ENCODE results near the gene KYNU. TPM values are rescaled to one million over a fixed set of nuclear protein-coding genes. Genes with fewer than 3 reads are reported as not detected.

The KYNU gene
- total RNA-seq, 1 experiment from 2014 or later: 345 TPM

DNA sequence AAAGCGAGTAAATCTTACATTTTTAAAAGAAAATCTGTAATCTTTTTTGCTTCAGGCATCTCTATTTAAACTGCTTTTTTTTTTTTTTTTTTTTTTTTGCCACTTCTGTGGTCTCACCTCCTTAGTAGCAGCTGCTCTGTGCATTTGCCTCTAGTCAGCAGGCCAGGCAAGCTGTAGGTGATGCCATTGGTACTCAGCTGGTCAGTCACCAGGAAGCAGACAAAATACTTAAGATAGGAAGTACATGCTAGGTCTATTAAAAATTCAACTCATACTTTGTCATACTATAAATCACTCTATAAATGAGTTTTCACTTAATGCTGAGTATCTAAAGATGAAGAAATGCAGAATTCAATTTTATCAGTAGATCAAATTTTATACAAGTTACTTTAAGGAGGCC, 83.7 kb downstream of the KYNU start:
- no peak for DNase-seq (ENCODE audit: low spot score)

DNA sequence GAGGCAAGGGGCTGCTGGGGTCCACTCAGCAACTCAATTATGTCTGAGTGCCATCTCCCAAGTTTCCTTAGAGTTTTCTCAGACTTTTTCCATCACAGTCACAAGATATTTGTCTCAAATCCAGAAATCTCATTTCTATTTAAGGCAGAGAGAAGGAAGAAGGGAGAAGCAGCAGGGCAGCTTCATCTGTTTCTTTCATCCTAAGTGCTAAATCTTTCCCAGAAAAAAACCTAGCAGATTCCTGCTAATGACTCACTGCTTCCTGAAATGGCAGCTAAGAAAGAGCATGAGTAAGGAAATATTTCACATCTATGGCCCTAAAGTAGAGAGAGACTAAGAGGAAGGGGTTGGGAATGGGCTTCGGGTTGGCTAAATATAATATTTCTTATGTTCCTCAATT, 88.0 kb downstream of the KYNU start:
- DNase-seq (ENCODE audit: low spot score): no peak

DNA sequence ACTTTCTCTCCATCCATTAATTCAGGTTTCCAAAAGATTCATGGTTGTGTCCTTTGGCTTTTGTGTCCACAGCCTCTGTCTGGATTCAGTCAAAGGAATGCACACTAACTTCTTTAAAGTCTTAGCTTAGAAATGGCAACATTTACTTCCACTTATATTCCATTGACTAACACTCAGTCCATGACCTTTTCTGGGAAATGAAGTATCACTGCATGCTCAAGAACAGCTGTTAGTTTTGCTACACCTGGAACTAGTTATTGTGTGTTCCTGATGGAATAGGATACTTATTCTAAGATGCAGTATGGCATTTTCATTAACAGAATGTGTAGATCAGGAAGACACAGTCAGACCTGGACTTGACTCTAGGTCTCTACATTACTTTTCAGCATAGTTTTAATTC, 88.8 kb downstream of the KYNU start:
- no peak for DNase-seq (ENCODE audit: low spot score)

DNA sequence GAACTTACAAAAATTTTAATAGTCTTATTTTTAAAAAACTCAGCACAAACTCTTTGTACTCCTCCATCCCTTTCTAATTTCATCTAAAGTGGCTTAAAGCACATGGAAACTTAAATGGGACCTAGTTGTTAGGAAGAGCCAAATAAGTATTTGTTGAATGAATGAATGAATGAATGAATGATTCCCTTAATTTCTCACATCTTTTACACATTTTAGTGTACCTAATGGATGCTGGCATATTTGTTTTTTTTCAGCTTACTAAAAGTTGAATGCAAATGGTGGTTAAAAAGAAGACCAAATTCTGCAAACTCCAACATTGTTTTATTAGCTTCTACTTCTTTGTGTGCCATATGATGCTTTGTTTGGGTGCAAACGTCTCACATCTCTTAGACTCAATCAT, 89.6 kb downstream of the KYNU start:
- no peak for DNase-seq (ENCODE audit: low spot score)

DNA sequence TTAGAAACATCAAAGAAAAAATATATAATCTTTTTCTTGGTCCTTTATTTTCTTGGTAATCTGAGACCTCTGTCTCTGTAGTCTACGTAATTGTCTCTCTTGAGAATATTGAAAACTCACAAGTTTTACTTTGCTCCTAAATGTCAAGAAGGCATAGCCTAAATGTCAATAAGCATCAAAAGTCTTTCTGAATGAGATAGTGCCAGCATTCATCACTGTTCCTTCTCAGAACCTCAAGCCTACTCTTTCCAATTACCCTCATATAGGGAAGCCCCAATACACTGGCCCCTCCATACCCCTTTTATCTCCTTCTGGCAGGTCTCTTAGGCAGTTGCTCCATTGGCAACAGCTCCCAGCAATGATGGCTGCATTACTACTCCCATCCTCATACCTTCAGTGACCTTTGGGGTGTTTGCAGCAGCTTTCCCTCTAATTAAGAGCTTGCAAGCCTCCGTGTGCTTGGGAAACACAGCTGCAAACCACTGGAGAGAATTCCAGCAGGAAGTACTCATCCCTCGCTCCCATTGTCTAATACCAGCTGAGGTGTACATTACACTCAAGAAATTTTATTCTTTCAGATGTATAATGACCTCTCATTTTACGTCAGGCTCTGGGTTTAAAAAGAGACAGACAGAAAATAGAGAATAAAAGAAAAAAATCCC, 95.8 kb downstream of the KYNU start:
- no peak for DNase-seq (ENCODE audit: low spot score)

DNA sequence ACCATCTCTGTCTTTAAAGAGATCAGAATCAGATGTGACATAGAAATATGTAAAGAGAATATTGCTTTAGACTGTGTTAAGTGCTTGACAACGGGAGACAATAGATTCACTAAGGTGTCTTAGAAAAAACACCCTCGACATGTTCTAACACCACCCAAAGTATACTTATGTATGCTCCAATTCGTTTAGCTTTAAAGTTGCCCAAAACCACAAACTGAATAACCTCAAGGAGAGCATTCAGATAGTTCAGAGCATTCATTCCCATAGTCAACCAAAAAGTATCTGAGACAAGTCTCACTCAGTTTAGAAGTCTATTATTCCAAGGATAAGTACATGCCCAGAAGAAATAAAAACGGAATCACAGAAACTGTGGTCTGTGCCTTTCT, 96.4 kb downstream of the KYNU start:
- no peak for DNase-seq (ENCODE audit: low spot score)

DNA sequence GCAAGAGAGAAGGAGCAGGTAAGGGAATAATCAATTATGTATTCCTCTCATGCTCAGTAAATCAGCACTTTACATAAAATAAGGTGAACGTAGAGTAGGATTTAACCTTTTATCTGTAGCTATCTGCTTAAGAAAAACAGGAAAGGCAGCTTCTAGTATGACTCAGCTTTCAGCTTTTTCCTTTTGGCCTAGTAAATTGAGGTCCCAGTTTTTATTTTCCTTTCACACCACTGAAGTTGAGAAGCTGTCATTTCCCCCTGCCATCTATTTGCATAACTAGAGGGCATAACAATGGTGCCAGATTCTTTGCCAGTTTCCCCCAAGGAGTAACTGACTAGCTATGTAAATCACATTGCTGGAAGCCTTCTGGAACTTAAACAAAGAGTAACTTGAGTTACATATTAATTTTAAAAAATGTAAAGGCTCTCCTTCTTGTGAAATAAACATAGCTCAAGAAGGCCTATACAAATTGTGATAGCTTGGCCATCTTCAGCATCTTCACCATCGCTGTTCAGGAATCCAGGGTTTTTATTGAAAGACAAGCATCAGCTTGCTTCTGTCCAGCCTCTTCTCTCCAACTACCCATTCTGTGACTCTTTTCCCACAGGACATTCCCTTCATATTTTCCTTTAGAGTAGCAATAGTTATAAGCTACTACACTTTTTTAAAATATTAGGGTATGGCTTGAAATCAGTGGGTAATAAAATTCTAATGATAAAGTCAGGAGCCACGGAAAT, 97.0 kb downstream of the KYNU start:
- no peak for DNase-seq (ENCODE audit: low spot score)

DNA sequence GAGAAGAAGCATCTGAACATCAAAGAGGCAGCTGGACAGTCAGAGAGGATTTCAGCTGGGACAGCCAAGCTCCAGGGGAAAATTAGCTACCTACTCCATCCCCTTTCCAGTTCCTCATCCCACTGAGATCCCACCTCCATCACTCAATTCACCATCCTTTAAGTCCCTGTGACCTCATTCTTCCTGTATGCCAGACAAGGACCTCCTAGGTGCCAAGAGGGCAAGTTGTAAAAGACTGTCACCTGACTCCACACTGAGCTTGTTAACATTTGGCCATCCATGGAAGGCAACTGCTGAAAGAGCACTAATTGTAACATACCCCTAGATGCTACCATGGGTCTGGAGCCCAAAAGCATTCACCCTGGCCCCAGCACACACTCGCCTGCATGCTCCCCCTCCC, 97.8 kb downstream of the KYNU start:
- DNase-seq (ENCODE audit: low spot score): no peak

DNA sequence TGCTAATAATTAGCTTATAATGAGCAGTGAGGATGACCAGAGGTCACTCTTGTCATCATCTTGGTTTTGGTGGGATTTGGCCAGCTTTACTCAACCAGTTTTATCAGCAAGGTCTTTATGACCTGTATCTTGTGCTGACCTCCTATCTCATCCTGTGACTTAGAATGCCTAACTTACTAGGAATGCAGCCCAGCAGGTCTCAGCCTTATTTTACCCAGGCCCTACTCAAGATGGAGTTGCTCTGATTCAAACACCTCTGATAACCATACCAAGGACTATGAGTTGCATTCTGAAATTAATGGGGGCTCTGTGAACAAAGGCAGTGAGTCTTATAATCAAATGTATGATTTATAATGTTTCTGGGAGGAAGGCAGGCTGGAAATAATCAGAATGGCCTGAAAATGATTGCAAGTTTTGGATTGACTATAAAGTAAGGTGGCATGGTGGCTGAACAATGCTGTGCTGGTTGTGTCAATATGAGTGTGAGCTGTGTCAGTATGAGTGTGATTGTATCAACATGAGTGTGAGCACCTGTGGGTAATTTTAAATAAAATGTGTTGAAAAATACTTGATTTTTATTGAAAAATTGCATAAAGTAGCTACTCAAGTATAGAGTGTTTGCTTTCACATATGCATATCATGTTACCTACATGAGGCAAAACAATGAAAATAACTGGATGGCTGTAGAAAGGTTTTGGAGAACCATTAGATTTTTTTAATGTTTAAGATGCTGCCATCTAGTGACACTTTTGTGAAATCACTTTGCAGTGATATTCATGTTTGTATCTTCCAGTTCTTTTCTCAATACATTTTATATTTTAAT, 103.0 kb downstream of the KYNU start:
- peak; percentile 60 for DNase-seq (ENCODE audit: low spot score)

DNA sequence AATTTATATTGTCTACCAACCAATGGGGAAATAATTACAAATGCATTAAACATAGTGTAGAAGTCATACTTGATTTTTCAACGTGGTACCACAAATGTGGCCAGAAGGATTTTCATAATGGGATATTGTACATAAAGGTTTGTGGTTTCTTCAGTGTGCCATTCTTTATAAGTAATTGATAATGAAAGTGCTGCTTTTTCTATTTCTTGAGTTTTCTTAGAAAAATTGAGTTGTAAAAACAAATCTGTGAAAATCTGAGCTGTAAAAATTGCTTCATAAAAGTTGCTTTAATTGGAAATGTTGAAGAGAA, 103.6 kb downstream of the KYNU start:
- DNase-seq (ENCODE audit: low spot score): no peak

DNA sequence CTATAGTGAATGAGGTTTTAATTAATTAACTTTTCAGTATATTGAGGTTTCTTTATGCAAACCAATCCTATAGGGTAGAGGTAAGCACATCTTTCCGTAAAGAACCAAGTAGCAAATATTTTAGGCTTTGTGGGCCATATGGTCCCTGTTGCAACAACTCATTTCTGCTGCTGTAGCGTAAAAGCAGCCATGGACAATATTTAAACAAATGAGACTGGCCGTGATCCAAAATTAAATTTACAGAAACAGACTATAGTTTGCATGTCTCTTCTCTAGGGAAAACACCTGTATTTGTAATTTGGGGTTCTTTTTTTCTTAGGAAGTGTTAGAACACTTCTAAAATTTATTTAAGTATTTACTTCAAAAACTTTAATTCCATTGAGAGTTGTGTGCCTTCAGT, 104.3 kb downstream of the KYNU start:
- DNase-seq (ENCODE audit: low spot score): no peak

DNA sequence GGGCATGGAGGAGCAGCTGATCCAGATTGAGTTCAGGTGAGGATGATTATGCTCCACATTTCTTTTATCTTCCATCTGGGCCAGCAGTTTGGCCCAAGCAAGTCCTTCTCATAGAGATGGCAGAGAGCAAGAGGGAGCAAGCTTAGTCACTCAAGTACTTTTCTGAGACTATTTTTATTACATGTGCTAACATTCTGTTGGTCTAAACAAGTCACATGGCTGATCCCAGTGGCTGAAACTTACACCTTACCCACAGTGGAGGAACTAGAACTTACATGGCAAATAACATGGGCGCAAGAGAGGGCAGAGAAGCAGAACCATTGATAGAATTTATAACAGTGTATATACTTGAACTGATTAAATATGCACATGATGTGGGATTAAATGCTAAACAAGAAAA, 105.7 kb downstream of the KYNU start:
- DNase-seq (ENCODE audit: low spot score): no peak

DNA sequence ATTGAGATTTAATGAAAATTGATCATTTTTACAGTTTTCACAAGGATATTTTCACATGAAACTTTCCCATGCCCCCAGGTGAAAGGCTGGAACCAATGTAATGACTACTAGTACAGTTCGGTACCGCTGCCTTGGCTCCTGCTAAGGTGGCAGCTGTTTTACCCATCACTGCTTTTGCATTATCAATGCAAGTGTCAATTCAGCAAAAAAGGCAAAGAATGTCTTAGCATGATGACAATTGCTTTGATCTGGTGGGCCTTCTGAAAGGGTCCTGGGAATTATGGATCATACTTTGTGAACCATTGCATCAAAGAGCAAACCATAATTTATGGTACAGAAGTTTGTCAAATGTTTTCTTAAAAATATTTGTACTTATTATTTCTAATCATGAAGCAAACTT, 107.2 kb downstream of the KYNU start:
- DNase-seq (ENCODE audit: low spot score): no peak

DNA sequence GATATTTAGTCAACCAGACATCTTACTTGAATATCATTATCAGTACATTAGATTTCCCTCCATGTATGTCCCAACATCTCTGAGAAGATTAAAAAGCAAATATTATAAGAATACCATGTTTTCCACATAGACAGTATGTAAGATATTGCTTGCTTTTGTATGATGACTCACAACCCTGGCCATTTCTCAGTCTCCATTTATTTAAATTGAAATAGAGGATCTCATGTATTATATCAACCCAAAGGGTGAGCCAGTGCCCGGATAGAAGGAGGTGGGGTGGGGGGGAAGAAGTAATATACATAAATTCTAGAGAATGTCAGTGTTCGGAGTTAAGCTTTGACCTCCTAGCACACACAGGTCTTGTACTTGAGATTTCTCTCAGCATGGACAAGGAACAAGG, 109.6 kb downstream of the KYNU start:
- DNase-seq (ENCODE audit: low spot score): no peak

DNA sequence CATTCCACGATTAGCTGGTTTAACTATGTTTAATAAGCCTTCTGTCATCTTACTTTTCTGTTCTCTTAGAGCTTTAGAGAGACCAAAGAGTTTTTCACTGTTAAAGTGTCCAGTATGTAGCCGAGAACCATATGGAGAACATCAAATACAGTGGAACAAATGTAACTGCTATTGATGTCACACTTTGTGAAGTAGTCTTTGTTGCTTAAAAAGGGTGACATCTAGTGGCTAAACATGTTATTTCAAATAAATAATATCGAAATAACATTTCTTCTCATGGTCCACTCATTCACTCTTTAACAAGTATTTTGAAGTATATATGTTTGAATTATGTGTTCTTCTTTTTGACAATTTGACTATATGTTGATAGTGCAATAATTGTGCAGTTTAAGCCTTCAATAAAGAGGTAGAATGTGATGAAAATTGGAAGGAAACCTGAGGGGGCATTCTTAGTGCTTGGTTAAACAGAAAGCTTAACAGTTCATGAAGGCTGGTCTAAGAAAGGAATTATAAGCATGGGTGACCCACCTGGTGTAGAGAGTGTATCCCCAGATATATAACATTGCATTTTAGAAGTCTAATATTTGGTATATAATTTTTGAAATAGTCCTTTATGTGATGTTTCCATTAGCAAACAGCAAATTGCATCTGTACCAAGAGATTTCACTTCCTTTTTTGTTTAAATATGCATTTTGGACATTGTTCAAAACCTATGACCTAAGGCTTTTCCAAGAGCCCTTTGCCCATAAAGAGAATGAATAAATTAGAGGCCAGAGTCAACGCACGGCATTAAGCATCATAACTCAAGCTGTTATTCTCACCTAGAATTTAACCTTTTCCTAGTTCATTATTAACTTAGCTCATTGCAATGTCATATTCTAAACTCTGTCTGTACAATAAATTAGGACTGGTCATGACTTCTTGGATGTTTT, 112.1 kb downstream of the KYNU start:
- peak; percentile 62 for DNase-seq (ENCODE audit: low spot score)

DNA sequence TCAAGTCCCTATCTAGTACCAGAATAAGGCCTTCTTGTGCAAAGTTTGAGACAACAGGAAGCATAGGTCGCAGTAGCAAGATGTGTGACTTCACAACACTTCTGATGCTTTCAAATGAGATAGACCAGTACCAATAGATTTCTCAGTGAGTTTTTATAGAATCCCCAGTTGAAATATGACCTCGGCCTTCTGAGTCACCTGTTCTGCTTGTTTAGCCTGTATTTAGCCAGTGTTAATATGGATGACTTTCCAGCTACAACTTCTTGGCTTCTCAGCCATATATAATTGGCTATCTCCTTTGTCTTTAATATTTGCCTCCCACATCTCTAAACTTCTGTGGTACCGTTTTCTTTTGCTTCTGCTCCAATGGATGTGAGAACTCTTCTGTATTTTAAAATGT, 113.8 kb downstream of the KYNU start:
- DNase-seq (ENCODE audit: low spot score): no peak

DNA sequence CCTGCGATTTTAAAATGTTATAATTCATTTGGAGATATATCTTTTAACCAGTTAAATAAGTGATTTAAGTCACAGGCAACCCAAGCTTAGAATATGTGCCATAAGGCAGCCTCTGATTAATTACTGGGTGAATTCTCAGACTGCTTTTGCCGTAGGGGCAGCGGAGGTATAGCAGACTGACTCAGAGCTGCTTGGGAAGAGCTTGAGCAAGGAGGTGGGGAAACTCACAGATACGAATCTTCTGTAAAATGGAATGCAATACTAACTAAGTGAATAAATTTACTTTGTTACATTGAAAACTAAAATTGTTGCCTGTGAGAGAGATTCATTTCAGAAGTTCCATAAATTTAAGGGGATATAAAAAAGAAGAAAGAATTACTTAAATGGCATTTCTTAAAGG, 115.4 kb downstream of the KYNU start:
- DNase-seq (ENCODE audit: low spot score): no peak

DNA sequence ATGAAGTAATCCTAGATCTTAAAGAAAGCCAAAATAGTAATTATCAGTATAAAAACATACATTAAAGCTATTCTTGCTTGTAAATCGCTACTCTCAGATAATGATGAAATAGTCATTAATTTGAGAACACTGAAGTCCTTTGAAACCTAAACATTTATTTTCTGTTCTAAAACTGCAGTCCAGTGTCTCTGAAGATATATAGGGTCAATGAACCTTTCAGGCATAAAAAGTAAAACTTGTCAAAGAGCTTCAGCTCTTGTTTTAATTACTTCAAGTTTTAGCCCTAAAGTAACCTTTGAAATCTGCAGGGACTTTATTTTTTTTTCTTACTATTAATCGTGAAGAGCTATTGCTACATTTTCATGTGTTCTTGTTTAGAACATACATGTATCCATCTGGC, 116.3 kb downstream of the KYNU start:
- DNase-seq (ENCODE audit: low spot score): no peak

DNA sequence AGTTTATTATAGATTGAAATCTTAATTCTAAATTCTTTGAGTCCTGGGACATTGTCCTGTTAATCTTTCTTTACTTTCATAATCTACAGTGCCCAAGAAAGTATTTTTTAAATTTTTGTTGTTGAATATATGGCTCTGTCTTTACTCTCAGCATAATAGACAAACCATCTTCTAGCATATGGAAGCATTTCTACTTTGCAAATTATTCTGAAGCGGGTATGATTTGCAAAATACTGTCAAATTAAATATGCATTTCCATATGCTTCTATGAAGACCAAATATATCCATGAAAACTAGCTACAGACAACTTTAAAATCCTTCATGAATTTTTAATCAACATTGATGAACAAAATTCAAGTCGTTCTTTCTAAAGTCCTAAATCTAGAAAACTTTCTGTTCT, 117.2 kb downstream of the KYNU start:
- DNase-seq (ENCODE audit: low spot score): no peak

DNA sequence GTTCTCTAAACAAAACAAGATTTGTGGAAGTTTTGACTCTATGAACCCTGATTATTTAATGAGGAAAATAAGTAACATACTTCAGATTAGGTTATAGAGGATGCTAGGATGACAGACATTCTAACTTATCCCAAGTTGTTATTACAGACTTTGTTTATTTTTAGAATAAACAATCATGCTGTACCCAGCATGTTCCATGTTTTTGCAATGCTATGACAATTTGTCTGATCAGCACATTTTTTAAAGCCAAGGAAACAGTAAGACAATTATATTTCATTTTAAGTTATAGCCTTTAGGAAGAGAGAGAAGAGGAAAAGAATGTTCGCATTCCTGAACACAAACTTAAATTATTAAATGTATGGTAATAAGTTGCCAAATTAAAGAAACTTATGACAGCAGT, 119.8 kb downstream of the KYNU start:
- DNase-seq (ENCODE audit: low spot score): no peak

DNA sequence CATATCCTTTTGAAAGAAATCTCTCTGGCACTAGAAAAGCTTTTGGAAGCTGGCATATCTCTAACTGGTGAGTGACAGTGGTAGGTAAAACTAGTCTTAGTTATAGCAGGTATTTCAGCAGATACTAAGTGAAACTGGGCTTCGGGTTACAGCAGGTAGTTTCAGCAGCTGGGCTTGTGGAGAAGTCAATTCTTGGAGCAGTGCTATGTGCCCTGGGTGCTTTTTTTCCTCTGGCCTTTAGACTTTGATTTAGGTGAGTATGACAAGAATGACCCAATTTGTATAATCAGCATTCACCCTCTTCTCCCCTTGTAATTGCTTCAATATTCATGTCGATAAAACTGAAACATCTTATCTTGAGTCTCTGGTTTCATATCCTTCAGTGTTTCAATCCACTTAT, 123.1 kb downstream of the KYNU start:
- DNase-seq (ENCODE audit: low spot score): no peak

DNA sequence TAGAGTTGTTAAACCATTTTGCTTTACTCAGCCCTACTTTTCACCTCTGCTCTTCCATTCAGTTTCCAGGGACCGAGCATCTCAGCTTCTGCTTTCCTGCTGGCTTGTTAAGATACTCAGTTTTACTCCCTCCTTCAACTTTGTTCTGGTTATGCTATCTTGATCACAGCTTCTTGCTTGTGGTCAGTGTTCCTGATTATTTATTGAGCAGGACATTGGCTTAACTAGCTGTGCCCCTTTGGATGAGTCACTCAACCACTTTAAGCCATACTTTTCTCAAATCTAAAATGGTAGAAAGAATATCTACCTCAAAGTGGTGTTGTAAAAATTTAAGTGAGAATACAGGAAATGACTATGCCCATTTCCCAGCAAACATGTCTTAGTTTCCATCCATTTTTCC, 124.0 kb downstream of the KYNU start:
- DNase-seq (ENCODE audit: low spot score): no peak

All from H4 (cell line).